HepG2 (cell line): ENCODE measurements around the gene AHCYL1. TPM values are rescaled to one million over a fixed set of nuclear protein-coding genes. Genes with fewer than 3 reads are reported as not detected.

Experiments used
- ATAC-seq: fragments of 200-7000 bp; cut with Tn5 transposase; 3 replicates; pipeline ENCODE4 v1.9.1; 2020; ENCODE audit warnings: mild to moderate bottlenecking, moderate library complexity
- BruUV-seq: library from RNA; stranded (reverse); fragments of 400-500 nt; replicated peaks from 2 replicates; lab custom pipeline; 2021; lab: Mats Ljungman, UMichigan
- CTCF ChIA-PET: fragments of 300-600 bp; formaldehyde crosslinking; extraction: SDS; loops from one replicate; lab custom pipeline; 2021; ENCODE audit warnings: low total read pairs, inconsistent platforms, low intra/inter-chr PET ratio; lab: Yijun Ruan, JAX
- POLR2A ChIA-PET: fragments of 350-600 bp; sonication (Branson Sonifier 250); formaldehyde crosslinking; loops from one replicate; lab custom pipeline; 2020; ENCODE audit warnings: antibody characterized with exemption, inconsistent platforms; lab: Yijun Ruan, JAX
- DNase-seq: peaks from one replicate; pipeline ENCODE4 v3.0.0-alpha.2; 2015; ENCODE audit warnings: low spot score
- FAIRE-seq: peaks from 3 replicates; lab custom pipeline; 2011; peaks lifted over from hg19 to GRCh38; lab: Jason Lieb, UNC
- H2AFZ ChIP-seq: one replicate; pipeline ENCODE4 v1.6.1; 2011; ENCODE audit warnings: low read length, inconsistent platforms
- H3K27ac ChIP-seq: fragments of 300-600 bp; 3 replicates; pipeline ENCODE4 v1.8.0; 2011; ENCODE audit warnings: mixed run types, mild to moderate bottlenecking, mixed read lengths, low read length, inconsistent platforms; ENCODE audit not compliant: insufficient read depth; ENCODE audit errors: extremely low read length
- H3K27me3 ChIP-seq, 2 experiments: fragments of 200-600 bp in 1 of 2; 2 replicates in 1 of 2; 3 replicates in 1 of 2; pipeline versions ENCODE4 v1.6.0 to v1.8.0; 2011; ENCODE audit warnings: low read length in 2 of 2, mild to moderate bottlenecking in 2 of 2, moderate library complexity in 2 of 2, inconsistent platforms in 1 of 2; ENCODE audit not compliant: insufficient read depth in 2 of 2, control insufficient read depth in 1 of 2
- H3K36me3 ChIP-seq, 2 experiments: fragments of 200-600 bp in 1 of 2; replicated peaks in 1 of 2; 2 replicates in 1 of 2; 3 replicates in 1 of 2; pipeline versions ENCODE4 v1.5.1 to v1.8.0; 2011; ENCODE audit warnings: low read length in 2 of 2, inconsistent platforms in 1 of 2; ENCODE audit not compliant: insufficient read depth in 2 of 2, control insufficient read depth in 1 of 2
- H3K4me1 ChIP-seq: 2 replicates; pipeline ENCODE4 v1.5.1; 2012; ENCODE audit warnings: low read length, inconsistent platforms; ENCODE audit not compliant: insufficient read depth
- H3K4me2 ChIP-seq: 2 replicates; pipeline ENCODE4 v1.6.0; 2011; ENCODE audit warnings: low read depth, low read length, inconsistent platforms
- H3K4me3 ChIP-seq, 3 experiments: fragments of 200-600 bp in 1 of 3; sonication (generic), shearing (Covaris generic) in 1 of 3; replicated peaks in 1 of 3; 2 replicates each; pipeline ENCODE4 v1.5.1; 2011 to 2016; ENCODE audit warnings: low read length in 3 of 3, inconsistent platforms in 2 of 3, low read depth in 2 of 3, mild to moderate bottlenecking in 2 of 3, control low read depth in 1 of 3, mixed read lengths in 1 of 3; ENCODE audit not compliant: insufficient read depth in 1 of 3
- H3K79me2 ChIP-seq: one replicate; pipeline ENCODE4 v1.6.1; 2011; ENCODE audit warnings: low read length, inconsistent platforms; ENCODE audit not compliant: insufficient read depth
- H3K9ac ChIP-seq: 2 replicates; pipeline ENCODE4 v1.6.0; 2011; ENCODE audit warnings: mild to moderate bottlenecking, low read depth, low read length, inconsistent platforms; ENCODE audit not compliant: insufficient read depth
- H3K9me3 ChIP-seq: 2 replicates; pipeline ENCODE4 v1.5.1; 2012; ENCODE audit warnings: mild to moderate bottlenecking, low read length
- H4K20me1 ChIP-seq: 2 replicates; pipeline ENCODE4 v1.6.0; 2011; ENCODE audit warnings: inconsistent platforms, mild to moderate bottlenecking, low read length, moderate library complexity; ENCODE audit not compliant: insufficient read depth
- ATF7-NPFF ChIP-seq: sonication (generic); formaldehyde crosslinking; IDR thresholded peaks from 2 replicates; pipeline ENCODE4 v1.8.1; 2023; ENCODE audit warnings: mild to moderate bottlenecking, low read depth, missing genetic modification reagents, moderate library complexity
- ELF4 ChIP-seq: sonication (generic); formaldehyde crosslinking; IDR thresholded peaks from 2 replicates; pipeline ENCODE4 v1.5.0; 2020; ENCODE audit warnings: missing genetic modification reagents, mild to moderate bottlenecking, moderate library complexity, borderline replicate concordance
- KLF13 ChIP-seq: sonication (generic); formaldehyde crosslinking; IDR thresholded peaks from 2 replicates; pipeline ENCODE4 v1.4.0; 2020; ENCODE audit warnings: mild to moderate bottlenecking, missing genetic modification reagents
- MLLT10 ChIP-seq: sonication (generic); formaldehyde crosslinking; IDR thresholded peaks from 2 replicates; pipeline ENCODE4 v1.4.0; 2020; ENCODE audit warnings: missing genetic modification reagents
- MYC ChIP-seq: sonication (generic); formaldehyde crosslinking; IDR thresholded peaks from 2 replicates; pipeline ENCODE4 v1.9.0; 2021; ENCODE audit warnings: missing genetic modification reagents, borderline replicate concordance
- NR2F1 ChIP-seq, 2 experiments: fragments of 450-650 bp in 1 of 2; formaldehyde crosslinking in 1 of 2; IDR thresholded peaks; 2 replicates each; pipeline versions ENCODE4 v1.5.0 to v1.6.1; 2016 to 2020; ENCODE audit warnings: mild to moderate bottlenecking in 1 of 2, missing compliant biosample characterization in 1 of 2, missing genetic modification reagents in 1 of 2, moderate library complexity in 1 of 2
- NR2F2 ChIP-seq: IDR thresholded peaks from 2 replicates; pipeline ENCODE4 v1.6.1; 2012; ENCODE audit warnings: low read depth, inconsistent platforms, borderline replicate concordance
- NR2F6 ChIP-seq, 2 experiments: IDR thresholded peaks; 2 replicates each; pipeline ENCODE4 v1.6.1; 2016; ENCODE audit warnings: antibody characterized with exemption in 1 of 2, mild to moderate bottlenecking in 1 of 2
- PAWR ChIP-seq: sonication (generic); formaldehyde crosslinking; IDR thresholded peaks from 2 replicates; pipeline ENCODE4 v1.4.0; 2020; ENCODE audit warnings: missing genetic modification reagents, mild to moderate bottlenecking, borderline replicate concordance
- PPARG ChIP-seq: conservative IDR thresholded peaks from 2 replicates; pipeline ENCODE4 v1.6.1; 2016; ENCODE audit warnings: missing biosample characterization, missing genetic modification reagents
- RAD21 ChIP-seq: fragments of 450-650 bp; formaldehyde crosslinking; IDR thresholded peaks from 2 replicates; pipeline ENCODE4 v1.5.0; 2020; ENCODE audit warnings: mild to moderate bottlenecking
- RAD51 ChIP-seq: fragments of 450-650 bp; IDR thresholded peaks from 2 replicates; pipeline ENCODE4 v1.6.1; 2016; ENCODE audit warnings: borderline replicate concordance
- SYNCRIP ChIP-seq: fragments of 200-400 bp; formaldehyde crosslinking; IDR thresholded peaks from 2 replicates; pipeline ENCODE4 v1.6.1; 2018; ENCODE audit warnings: mild to moderate bottlenecking, low read depth, low read length; ENCODE audit not compliant: insufficient read depth
- TCF12 ChIP-seq, 2 experiments: fragments of 450-650 bp in 1 of 2; sonication (generic) in 1 of 2; formaldehyde crosslinking in 1 of 2; IDR thresholded peaks; 2 replicates each; pipeline versions ENCODE4 v1.6.1 to v1.8.0; 2017 to 2022; ENCODE audit warnings: antibody characterized with exemption in 1 of 2, mild to moderate bottlenecking in 1 of 2, missing genetic modification reagents in 1 of 2, moderate library complexity in 1 of 2
- ZBTB1 ChIP-seq: sonication (generic); formaldehyde crosslinking; IDR thresholded peaks from 2 replicates; pipeline ENCODE4 v1.4.0; 2020; ENCODE audit warnings: missing genetic modification reagents, borderline replicate concordance
- ZFP82 ChIP-seq: sonication (generic); formaldehyde crosslinking; IDR thresholded peaks from 2 replicates; pipeline ENCODE4 v1.5.1; 2020; ENCODE audit warnings: mild to moderate bottlenecking, missing genetic modification reagents, borderline replicate concordance
- ZGPAT ChIP-seq: IDR thresholded peaks from 2 replicates; pipeline ENCODE4 v1.6.1; 2016; ENCODE audit warnings: mild to moderate bottlenecking
- ZKSCAN8 ChIP-seq: IDR thresholded peaks from 2 replicates; pipeline ENCODE4 v1.6.1; 2016; ENCODE audit warnings: borderline replicate concordance, missing genetic modification reagents, missing compliant biosample characterization
- ZMYM4 ChIP-seq: sonication (generic); formaldehyde crosslinking; IDR thresholded peaks from 2 replicates; pipeline ENCODE4 v1.8.1; 2023; ENCODE audit warnings: mild to moderate bottlenecking, missing genetic modification reagents
- ZNF484 ChIP-seq: sonication (generic); formaldehyde crosslinking; IDR thresholded peaks from 2 replicates; pipeline ENCODE4 v1.5.1; 2020; ENCODE audit warnings: mild to moderate bottlenecking, low read depth, missing genetic modification reagents, borderline replicate concordance
- ZNF556 ChIP-seq: sonication (generic); formaldehyde crosslinking; IDR thresholded peaks from 2 replicates; pipeline ENCODE4 v1.4.0; 2020; ENCODE audit warnings: mild to moderate bottlenecking, missing genetic modification reagents, borderline replicate concordance
- ZNF782 ChIP-seq: sonication (generic); formaldehyde crosslinking; IDR thresholded peaks from 2 replicates; pipeline ENCODE4 v1.4.0; 2020; ENCODE audit warnings: missing genetic modification reagents, mild to moderate bottlenecking, borderline replicate concordance
- WGBS: methylation state at CpG from one replicate; pipeline ENCODE4 v1.1.6; 2017; ENCODE audit warnings: low lambda C conversion rate; 5-methylcytosine and 5-hydroxymethylcytosine counted together
- in situ Hi-C: cut with HindIII; loops from 2 replicates; pipeline ENCODE4 v1.10.0; 2017; ENCODE audit warnings: low pct_unique_long_range_greater_than_20kb; ENCODE audit not compliant: extremely low pct_ligation_motif_present
- intact Hi-C: fragments of 100-400 bp; cut with micrococcal nuclease; formaldehyde crosslinking; loops from one replicate; pipeline ENCODE4 v1.10.0; 2022; ENCODE audit not compliant: unreplicated experiment
- polyA plus RNA-seq, 8 experiments: library from polyadenylated mRNA; depleted of rRNA in 3 of 8; stranded (reverse) in 7 of 8; unstranded in 1 of 8; fragments of >200 nt; fragmentation: Illumina TruSeq in 4 of 8; extraction: Trizol in 4 of 8; gene quantifications; 2 replicates each; pipeline versions ENCODE4 v1.2.1 to v1.2.3, GENCODE V29; 2011 to 2016; ENCODE audit warnings: low read depth in 4 of 8, missing spikeins in 1 of 8, mixed read lengths in 1 of 8; ENCODE audit not compliant: insufficient read depth in 1 of 8
- total RNA-seq, 5 experiments: library from RNA; depleted of rRNA; stranded (reverse); fragments of >200 nt; fragmentation: Illumina TruSeq; extraction: Trizol; gene quantifications; 2 replicates each; pipeline ENCODE4 v1.2.3, GENCODE V29; 2016; ENCODE audit warnings: low read depth in 1 of 5
- TF ChIP-seq, protein P1 (sequence below): IDR thresholded peaks from 2 replicates; pipeline ENCODE4 v1.6.1; 2016; ENCODE audit warnings: missing genetic modification reagents, missing compliant biosample characterization

The AHCYL1 gene
- total and polyA plus RNA-seq, 2 of the 13 experiments (the other 11 are each of a cell fraction or from before 2014, with no cell fraction given) = 40.9 to 76.3 TPM

DNA sequence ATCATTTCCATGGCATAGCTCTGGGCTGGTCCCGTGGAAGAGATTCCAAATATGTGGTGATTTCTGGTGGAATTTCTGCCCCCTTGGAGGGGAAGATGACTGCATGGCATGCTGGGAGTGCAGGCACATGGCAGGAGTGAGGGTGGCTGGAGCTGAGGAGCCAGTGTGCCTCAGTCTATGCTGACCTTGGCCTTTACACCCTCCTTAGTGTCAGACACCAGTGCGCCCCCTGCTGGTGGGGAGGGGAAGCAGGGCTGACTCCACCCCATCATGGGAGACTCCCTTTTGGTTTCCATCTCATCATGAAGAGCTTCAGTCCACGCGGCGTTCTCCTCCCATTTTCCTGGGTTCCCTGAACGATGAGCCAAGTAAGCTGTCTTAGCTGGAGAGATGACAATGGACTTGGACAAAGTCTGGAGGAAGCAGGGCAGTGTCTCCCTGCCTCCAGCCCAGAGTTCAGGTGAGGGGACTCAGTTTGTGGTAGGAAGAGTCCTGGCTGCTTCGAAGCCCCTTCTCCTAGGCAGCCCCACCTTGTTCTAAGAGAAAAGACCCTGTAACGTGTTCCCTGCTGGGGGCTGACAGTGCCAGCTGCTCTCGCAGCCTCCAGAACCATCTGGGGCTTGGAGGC, 75.6 kb downstream of the AHCYL1 start:
- H3K27ac ChIP-seq = no peak overlapping the region
- peaks cover 11 to 29% of the 10 kb centered on the region in 2 experiments; a peak in 4 of 5 replicates for H3K36me3 ChIP-seq
- H3K4me1 ChIP-seq = peaks cover 17% of the 10 kb centered on the region
- DNase-seq (peak; percentile 43), FAIRE-seq (peak; percentile 64), ATAC-seq (peak; percentile 61)
- no peaks in the 10 kb centered on the region for H3K79me2 ChIP-seq
- no TSS peak for BruUV-seq
- no peak overlapping the region for H3K4me3 ChIP-seq
- ChIA-PET CTCF (interaction anchor here (1.7 kb wide), 1 partner anchor 46 kb away, joined by 4 read pairs; no protein-coding TSS in a partner anchor), POLR2A (interaction anchor here (1.2 to 2.0 kb wide), 2 partner anchors 25 to 28 kb away, joined by 4 to 8 read pairs; partner anchors contain the start of gene STRIP1)
- no peak overlapping the region for H3K9ac ChIP-seq
- H3K4me2 ChIP-seq = no peak overlapping the region
- WGBS = 85% methylated on average over 9 of the region's 9 CpGs
- no peak overlapping the region for H2AFZ ChIP-seq
- H4K20me1 ChIP-seq = no peaks in the 10 kb centered on the region
- in situ Hi-C loops = no loop called here
- H3K27me3 ChIP-seq = no peaks in the 10 kb centered on the region
- H3K9me3 ChIP-seq = no peaks in the 10 kb centered on the region
- intact Hi-C loops = no loop called here
- TF ChIP-seq ELF4 (no peak), PAWR (CRISPR knock-in tag) (no peak), PPARG (CRISPR knock-in tag) (no peak), ZBTB1 (CRISPR knock-in tag) (no peak), ZKSCAN8 (CRISPR knock-in tag) (no peak), TCF12 (IDR thresholded peaks at IDR 0.05) (no peak), TCF12 (CRISPR knock-in tag; IDR thresholded peaks at IDR 0.05) (no peak), NR2F2 (no peak), ATF7-NPFF (no peak), ZGPAT (CRISPR knock-in tag) (no peak), MYC (CRISPR knock-in tag) (peak; percentile 68), NR2F1 (CRISPR knock-in tag; IDR thresholded peaks at IDR 0.05) (peak; percentile 77 to 83), ZMYM4 (CRISPR knock-in tag) (peak; percentile 50; the same call in 1 of the 2 replicates), ZFP82 (CRISPR knock-in tag) (no peak), RAD51 (no peak), ZNF556 (CRISPR knock-in tag) (no peak), MLLT10 (CRISPR knock-in tag) (no peak), KLF13 (CRISPR knock-in tag) (no peak), SYNCRIP (no peak), ZNF782 (CRISPR knock-in tag) (no peak), ZNF484 (CRISPR knock-in tag) (no peak), NR2F6 (IDR thresholded peaks at IDR 0.05) (peak; percentile 75), NR2F6 (CRISPR knock-in tag; IDR thresholded peaks at IDR 0.05) (peak; percentile 86), RAD21 (CRISPR knock-in tag) (peak; percentile 43)
- TF ChIP-seq, protein P1, sequence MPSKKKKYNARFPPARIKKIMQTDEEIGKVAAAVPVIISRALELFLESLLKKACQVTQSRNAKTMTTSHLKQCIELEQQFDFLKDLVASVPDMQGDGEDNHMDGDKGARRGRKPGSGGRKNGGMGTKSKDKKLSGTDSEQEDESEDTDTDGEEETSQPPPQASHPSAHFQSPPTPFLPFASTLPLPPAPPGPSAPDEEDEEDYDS (CRISPR knock-in tag) = no peak
